HL-60/S4 treated with phorbol 12-myristate 13-acetate at 8.2 ng/mL for 4 days and 3 days (cell line): ENCODE measurements around the gene DNAJC13.
"Not testable (repeated sequence)": the region's sequence is repeated elsewhere in the genome, so short reads cannot be mapped to it uniquely, and the experiment has no call there.

Source experiments
- in situ Hi-C: fragments of 300-500 bp; cut with MboI; formaldehyde crosslinking; loops from 2 replicates; pipeline ENCODE4 v1.15.0; 2022; ENCODE audit warnings: low sequenced_read_pairs

The DNAJC13 gene

DNA sequence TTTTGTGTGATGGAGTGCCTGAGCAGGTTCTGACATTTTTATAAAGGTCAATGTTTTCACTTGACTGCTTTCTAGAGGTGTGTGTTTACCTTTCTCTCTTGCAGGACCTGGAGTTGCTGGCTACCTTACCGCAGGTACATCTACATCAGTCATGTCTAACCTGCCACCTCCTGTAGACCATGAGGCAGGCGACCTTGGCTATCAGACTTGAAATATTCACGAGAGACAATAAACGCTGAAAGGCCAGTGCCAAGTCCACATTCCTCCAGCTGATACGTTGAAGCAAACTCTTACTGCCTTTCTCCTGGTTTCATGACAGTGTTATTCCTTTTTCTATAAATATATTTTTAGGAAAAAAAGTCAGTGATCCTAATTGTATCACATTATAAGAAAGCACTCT is 120.8 kb downstream of the DNAJC13 start:
- in situ Hi-C loops, result no loop called here

DNA sequence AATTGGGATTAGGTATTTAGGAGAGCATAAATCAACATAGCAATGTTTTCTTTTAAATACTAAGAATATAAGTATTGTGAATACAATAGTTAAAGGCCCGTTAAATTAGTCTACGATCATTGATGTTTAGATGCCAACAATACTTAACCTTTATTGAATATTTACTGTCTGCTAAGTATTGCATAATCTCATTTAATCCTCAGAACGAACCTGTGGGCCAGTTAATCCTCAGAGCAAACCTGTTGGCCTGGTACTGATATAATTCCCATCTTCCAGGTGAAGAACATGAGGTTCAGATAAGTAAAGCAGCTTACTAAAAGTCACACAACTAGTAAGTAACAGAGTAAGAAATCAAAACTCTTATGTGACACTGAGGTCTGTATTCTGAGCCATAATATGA is 122.4 kb downstream of the DNAJC13 start:
- in situ Hi-C loops, result loop anchor here (5.0 kb wide), 1 partner anchor 108 kb away; no protein-coding TSS in a partner anchor

GRCh38 chr3:132542577-132542976 is 125.3 kb downstream of the DNAJC13 start:
- in situ Hi-C loops, result loop anchor here (5.0 kb wide), 1 partner anchor 105 kb away; no protein-coding TSS in a partner anchor

DNA sequence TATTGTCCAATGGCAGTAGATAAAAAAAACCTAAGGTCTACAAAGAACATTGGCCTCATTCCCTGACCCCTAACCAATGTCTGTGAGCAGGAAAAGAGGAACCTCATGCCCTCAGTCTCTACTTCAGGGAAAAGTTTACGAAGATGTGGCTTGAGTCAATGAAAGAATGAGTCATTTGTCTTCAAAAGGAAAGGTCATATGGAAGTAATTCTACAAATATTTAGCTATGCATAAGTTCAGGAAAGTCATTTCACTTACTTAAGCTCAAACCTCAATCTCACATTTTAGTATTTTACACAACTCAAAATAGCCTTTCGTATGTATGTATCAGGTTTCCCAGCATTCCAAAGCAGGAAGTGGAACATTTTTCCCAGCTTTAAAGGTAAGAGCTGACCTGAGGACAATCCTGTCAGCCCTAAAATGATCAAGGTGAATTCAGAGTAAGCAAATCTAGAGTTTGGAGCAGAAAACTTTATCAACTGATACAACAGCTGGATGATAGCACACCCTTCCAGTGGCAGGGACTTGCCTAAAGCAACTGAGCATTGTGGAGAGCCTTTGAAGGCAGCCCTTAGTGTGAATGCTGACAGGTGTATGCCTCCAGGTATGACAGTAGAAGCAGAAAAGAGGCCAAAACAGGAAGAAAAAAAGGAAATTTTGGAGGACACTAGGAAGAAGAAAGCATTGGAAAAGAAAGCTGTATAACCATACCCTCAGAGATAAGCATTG is 125.9 kb downstream of the DNAJC13 start:
- in situ Hi-C loops, result loop anchor here (5.0 kb wide), 1 partner anchor 104 kb away; no protein-coding TSS in a partner anchor

GRCh38 chr3:132544130-132544529 is 126.8 kb downstream of the DNAJC13 start:
- in situ Hi-C loops, result loop anchor here (5.0 kb wide), 1 partner anchor 103 kb away; no protein-coding TSS in a partner anchor

DNA sequence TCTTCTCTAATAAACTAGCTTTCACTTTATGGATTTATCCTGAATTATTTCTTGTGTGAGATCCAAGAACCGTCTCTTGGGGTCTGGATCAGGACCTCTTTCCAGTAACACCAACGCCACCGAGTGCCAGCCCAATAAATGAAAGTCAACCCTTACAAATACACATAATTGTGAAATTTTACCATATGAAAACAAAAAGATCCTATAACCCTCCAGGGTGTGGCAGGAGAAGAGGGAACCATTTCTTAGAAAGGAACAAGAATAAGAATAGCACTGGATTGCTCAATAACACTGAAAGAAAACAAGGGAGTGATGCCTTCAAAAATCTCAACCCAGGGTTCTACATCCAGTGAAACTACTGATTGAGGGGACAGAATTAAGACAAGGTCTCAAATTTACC is 128.2 kb downstream of the DNAJC13 start:
- in situ Hi-C loops, result no loop called here

GRCh38 chr3:132549169-132549568 is 131.9 kb downstream of the DNAJC13 start:
- in situ Hi-C loops, result no loop called here

GRCh38 chr3:132549890-132550578 is 132.7 kb downstream of the DNAJC13 start:
- in situ Hi-C loops, result no loop called here

- in situ Hi-C loops, result no loop called here
These were observed 133.4 kb downstream of the DNAJC13 start for GRCh38 chr3:132550579-132551305.

DNA sequence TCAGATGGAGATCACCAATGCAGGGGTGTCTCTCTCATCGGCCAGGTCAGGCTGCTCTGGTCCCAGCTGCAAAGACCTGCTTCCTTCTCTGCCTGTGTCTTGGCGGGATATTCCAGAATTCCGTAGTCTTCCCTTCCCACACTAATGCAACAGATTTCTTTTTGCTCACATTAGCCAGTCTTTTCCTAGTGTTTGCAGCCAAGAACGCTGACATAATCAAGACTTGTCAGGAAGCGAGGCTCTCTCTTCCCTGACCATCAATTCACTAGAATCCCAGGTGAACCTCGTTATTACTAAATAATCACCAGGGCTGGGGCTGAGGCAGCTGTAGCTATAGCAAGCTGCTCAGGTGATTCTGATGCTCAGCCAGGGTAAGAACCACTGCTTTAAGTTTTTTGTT is 136.5 kb downstream of the DNAJC13 start:
- in situ Hi-C loops, result no loop called here

DNA sequence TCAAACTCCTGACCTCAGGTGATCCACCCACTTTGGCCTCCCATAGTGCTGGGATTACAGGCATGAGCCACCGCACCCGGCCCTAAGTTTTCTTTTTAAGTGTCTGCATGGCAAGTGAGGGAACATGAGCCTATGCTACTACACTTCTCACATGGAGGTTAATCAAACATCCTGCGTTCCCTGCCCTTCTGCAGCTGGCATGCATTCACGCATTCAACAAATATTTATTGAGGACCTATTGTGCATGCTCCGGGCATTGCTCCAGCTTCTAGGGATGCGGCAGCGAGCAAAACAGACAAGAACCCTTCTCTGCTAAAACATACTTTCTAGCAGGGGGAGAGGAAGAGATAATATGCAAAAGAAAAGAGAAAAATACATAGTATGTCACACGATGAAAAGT is 137.1 kb downstream of the DNAJC13 start:
- in situ Hi-C loops, result no loop called here

- in situ Hi-C loops, result no loop called here
These were observed 138.2 kb downstream of the DNAJC13 start for GRCh38 chr3:132555306-132556035.

DNA sequence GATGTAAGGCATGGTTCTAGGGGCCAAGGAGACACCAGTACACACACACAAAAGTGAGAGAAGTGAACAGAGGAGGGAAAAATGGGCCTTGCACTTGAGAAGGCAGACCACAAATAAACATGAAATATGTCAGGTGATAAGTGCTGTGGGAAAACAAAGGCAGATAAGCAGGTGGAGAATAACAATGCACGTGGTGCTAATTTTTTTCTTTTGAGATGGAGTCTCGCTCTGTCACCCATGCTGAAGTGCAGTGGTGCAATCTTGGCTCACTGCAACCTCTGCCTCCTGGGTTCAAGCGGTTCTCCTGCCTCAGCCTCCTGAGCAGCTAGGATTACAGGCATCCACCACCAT is 138.7 kb downstream of the DNAJC13 start:
- in situ Hi-C loops, result not testable (repeated sequence)

GRCh38 chr3:132556508-132557159 is 139.3 kb downstream of the DNAJC13 start:
- in situ Hi-C loops, result no loop called here

DNA sequence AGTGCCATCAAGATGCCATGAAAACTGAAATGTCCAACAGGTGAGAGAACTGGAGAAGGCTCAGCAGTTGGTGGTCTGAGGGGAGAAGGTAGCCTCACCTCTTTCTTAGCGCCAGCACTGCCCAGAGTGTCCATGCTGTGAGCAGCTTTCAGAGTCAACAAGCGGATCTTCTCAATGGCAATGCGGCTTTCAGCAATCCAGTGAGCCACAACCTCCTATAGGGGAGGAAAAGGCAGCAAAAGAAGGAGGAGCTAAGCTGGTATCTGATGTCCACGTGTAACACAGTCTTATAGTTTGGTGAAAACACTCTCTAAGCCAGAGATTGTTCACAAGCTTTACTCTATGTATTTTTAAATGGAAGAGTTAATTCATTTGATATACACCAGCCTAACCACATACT is 143.7 kb downstream of the DNAJC13 start:
- in situ Hi-C loops, result no loop called here

DNA sequence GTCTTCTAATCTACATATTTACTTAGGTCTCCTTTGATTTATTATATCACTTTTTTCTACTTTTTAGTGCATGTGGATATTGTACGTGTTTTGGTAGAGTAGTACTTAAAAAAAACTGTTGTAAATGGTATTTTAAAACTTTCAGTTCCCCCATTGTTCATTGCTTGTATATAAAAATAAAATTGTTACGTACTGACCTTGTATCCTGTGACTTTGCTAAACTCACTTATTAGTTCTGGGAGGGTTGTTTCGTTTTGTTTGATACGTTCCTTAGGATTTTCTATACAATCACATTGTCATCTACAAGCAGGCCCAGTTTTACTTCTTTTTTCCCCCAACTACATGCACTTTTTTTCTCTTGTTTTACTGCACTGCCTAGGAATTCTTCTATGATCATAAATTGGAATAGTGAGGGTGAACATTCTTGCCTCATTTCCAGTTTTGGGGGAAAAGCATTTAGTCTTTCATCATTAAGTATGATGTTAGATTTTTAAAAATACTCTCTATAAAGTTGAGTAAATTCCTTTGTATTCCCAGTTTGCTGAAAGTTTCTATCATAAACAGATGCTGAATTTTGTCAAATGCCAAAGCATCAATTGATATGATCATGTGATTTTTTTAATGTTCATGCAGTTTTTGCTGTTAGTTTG is 146.2 kb downstream of the DNAJC13 start:
- in situ Hi-C loops, result no loop called here

DNA sequence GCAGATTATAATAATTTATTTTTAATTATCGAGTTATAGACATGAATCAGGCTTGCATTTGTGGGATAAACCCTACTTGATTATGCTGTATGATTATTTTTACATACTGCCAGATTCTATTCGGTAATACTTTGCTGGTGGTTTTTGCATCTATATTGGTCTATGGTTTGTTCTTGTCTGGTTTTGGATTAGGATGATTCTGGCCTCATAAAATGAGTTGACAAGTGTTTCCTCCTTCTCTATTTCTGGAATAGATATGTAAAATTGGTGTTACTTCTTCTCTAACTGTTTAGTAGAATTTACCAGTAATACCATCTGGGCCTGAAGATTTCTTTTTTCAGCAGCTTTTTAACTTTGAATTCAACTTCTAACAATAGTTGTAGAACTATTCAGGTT is 146.8 kb downstream of the DNAJC13 start:
- in situ Hi-C loops, result no loop called here

GRCh38 chr3:132568422-132568821 is 151.1 kb downstream of the DNAJC13 start:
- in situ Hi-C loops, result no loop called here

DNA sequence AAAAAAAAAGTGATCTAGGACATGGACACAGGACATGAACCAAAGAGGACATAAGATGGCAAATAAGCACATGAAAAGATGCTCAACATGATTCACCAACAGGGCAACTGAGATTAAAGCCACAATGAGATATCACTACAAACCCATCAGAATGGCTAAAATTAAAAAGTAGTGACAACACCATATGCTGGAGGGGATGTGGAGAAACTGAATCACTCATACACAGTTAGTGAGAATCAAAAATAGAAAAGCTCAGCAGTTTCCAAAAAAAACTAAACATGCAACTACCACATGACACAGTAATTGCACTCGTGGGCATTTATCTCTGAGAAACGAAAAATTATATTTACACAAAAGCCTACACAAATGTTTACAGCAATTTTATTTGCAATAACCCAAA is 151.9 kb downstream of the DNAJC13 start:
- in situ Hi-C loops, result no loop called here

DNA sequence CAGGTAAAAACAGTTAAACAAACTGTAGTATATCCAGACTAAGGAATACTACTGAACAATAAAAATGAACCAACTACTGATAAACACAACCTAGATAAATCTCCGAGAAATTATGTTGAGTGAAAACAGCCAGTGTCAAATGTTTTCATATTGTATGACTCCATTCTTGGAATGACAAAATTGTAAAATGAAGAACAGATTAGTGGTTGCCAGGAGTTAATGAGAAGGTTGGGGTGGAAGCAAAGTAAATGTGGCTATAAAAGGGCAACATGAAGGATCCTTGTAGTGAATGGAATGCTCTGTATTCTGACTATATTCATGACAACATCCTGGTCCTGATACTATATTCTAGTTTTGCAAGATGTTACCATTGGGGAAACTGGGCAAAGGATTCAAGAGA is 152.3 kb downstream of the DNAJC13 start:
- in situ Hi-C loops, result no loop called here
